Measurements from ENCODE around the gene SRMS. TPM values are rescaled to one million over a fixed set of nuclear protein-coding genes. Genes with fewer than 3 reads are reported as not detected.
"Not testable (repeated sequence)": the region's sequence is repeated elsewhere in the genome, so short reads cannot be mapped to it uniquely, and the experiment has no call there.

Gene SRMS
- total RNA-seq, 4 donors from 2014 or later: not detected

GRCh38 chr20:63560856-63561609 is 13.5 kb upstream of the SRMS start:
- intact Hi-C loops (cut with DNase I): no loop called here
- no peaks in the 10 kb centered on the region for H3K4me1 ChIP-seq
- H3K4me3 ChIP-seq (replicated peaks in 1 of 3): no peak overlapping the region
- TF ChIP-seq CTCF (IDR thresholded peaks at IDR 0.05) (no peak), POLR2A (IDR thresholded peaks at IDR 0.05) (no peak)
- no peak overlapping the region for H3K27ac ChIP-seq
- DNase-seq: no peak
- H3K36me3 ChIP-seq: peaks cover 44 to 55% of the 10 kb centered on the region in 2 donors
- no peaks in the 10 kb centered on the region for H3K9me3 ChIP-seq
- H3K27me3 ChIP-seq: no peaks in the 10 kb centered on the region
- 89 to 94% methylated on average over 10 to 14 of the region's 26 CpGs for WGBS, 2 donors

GRCh38 chr20:63560333-63560805 is 12.8 kb upstream of the SRMS start:
- no peaks in the 10 kb centered on the region for H3K27me3 ChIP-seq
- intact Hi-C loops (cut with DNase I): no loop called here
- no peak overlapping the region for H3K27ac ChIP-seq
- TF ChIP-seq CTCF (IDR thresholded peaks at IDR 0.05) (no peak), POLR2A (IDR thresholded peaks at IDR 0.05) (no peak)
- H3K4me1 ChIP-seq: no peaks in the 10 kb centered on the region
- no peak for DNase-seq
- no peaks in the 10 kb centered on the region for H3K9me3 ChIP-seq
- H3K36me3 ChIP-seq: peaks cover 39 to 55% of the 10 kb centered on the region in 2 donors
- WGBS, 2 donors: 98 to 100% methylated on average over 7 to 16 of the region's 16 CpGs
- H3K4me3 ChIP-seq (replicated peaks in 1 of 3): no peak overlapping the region

GRCh38 chr20:63559485-63560332 is 12.2 kb upstream of the SRMS start:
- H3K4me3 ChIP-seq (replicated peaks in 1 of 3); intact Hi-C loops (cut with DNase I); DNase-seq; H3K9me3 ChIP-seq; H3K27ac ChIP-seq; H3K27me3 ChIP-seq; H3K4me1 ChIP-seq: not testable (repeated sequence)
- WGBS, 2 donors: 95 to 96% methylated on average over 18 to 29 of the region's 31 CpGs
- peaks cover 39 to 49% of the 10 kb centered on the region in 2 donors for H3K36me3 ChIP-seq

- Histone ChIP-seq H3K4me1 (peaks cover 5% of the 10 kb centered on the region in 2 donors), H3K27ac (no peak overlapping the region), H3K4me3 (replicated peaks in 1 of 3) (no peak overlapping the region), H3K36me3 (peaks cover 39 to 43% of the 10 kb centered on the region in 2 donors), H3K27me3 (no peaks in the 10 kb centered on the region), H3K9me3 (no peaks in the 10 kb centered on the region)
- 94 to 97% methylated on average over 10 to 11 of the region's 14 CpGs for WGBS, 2 donors
- no peak for DNase-seq
- intact Hi-C loops (cut with DNase I): no loop called here
- TF ChIP-seq CTCF (IDR thresholded peaks at IDR 0.05) (no peak), POLR2A (IDR thresholded peaks at IDR 0.05) (no peak)
Measured at GRCh38 chr20:63558804-63559484, 11.4 kb upstream of the SRMS start.

GRCh38 chr20:63557481-63557891 is 9.9 kb upstream of the SRMS start:
- Histone ChIP-seq H3K27ac (no peak overlapping the region), H3K36me3 (peaks cover 31% of the 10 kb centered on the region in 2 donors), H3K27me3 (no peaks in the 10 kb centered on the region), H3K4me1 (peaks cover 9 to 12% of the 10 kb centered on the region in 2 donors), H3K4me3 (replicated peaks in 1 of 3) (no peak overlapping the region), H3K9me3 (no peaks in the 10 kb centered on the region)
- intact Hi-C loops (cut with DNase I): no loop called here
- WGBS, 2 donors: 89 to 92% methylated on average over 17 to 19 of the region's 19 CpGs
- DNase-seq: no peak
- no peak for TF ChIP-seq CTCF (IDR thresholded peaks at IDR 0.05)
- TF ChIP-seq POLR2A (IDR thresholded peaks at IDR 0.05): no peak

All from thyroid gland (tissue), 4 donors.